NT2/D1 (cell line): ENCODE measurements around the gene PRR23E.

Experiments
- SUZ12 ChIP-seq: IDR thresholded peaks from 2 replicates; pipeline ENCODE4 v1.6.1; 2011; ENCODE audit not compliant: insufficient read length, insufficient read depth; ENCODE audit errors: extremely low read depth
- YY1 ChIP-seq: IDR thresholded peaks from 2 replicates; pipeline ENCODE4 v1.6.1; 2011; ENCODE audit not compliant: insufficient read length, insufficient read depth
- ZNF274 ChIP-seq: IDR thresholded peaks from 2 replicates; pipeline ENCODE4 v1.6.1; 2011; ENCODE audit warnings: mild to moderate bottlenecking, low read depth, low read length

- no peak for TF ChIP-seq YY1
- TF ChIP-seq SUZ12: no peak
- TF ChIP-seq ZNF274: no peak
These were observed 35.6 kb upstream of the PRR23E start for GRCh38 chr3:127157171-127157828.
